ENCODE measurements around the gene FOS.
A peak's percentile ranks its signal among the peaks of the same experiment; 100 is the strongest.
"Not testable (repeated sequence)": the region's sequence is repeated elsewhere in the genome, so short reads cannot be mapped to it uniquely, and the experiment has no call there.

FOS gene

DNA sequence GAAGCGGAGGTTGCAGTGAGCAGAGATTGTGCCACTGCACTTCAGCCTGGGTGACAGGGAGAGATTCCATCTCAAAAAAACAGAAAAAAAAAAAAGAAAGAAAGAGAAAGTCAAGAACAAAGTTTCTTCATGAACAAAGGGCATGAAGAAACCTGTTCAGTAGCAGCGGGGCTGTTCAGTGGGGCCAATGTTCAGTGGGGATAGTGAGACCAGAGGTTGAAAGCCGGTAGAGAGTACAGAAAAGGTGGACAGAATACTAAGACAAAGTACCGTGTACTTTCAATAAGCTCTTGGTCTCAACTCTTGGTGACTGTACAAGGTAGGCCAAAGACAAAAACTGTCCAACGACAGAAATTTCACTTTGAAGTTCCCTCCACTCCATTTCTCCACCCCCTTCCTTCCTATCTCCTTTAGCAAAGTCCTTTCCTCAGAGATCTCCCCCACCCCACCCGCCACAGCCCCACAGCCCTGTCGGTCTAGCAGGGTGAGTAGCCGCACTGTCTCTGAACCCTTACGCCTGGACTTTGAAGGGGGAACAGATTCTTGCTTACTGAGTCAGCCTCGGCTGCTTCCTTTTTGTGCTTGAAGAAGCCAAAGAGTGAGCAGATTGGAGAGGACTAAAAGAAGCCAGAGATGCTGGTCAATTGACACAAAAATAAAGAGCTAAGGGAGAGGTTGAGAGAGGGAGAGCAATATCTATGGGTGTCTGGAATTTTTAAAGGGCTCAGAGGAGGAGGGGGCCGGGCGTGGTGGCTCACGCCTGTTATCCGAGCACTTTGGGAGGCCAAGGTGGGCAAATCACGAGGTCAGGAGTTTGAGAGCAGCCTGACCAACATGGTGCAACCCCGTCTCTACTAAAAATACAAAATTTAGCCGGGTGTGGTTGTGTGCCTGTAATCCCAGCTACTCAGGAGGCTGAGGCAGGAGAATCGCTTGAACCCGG is 44.2 kb upstream of the FOS start:
- no peak overlapping the region for H3K4me3 ChIP-seq (ENCODE audit: low read length)
- DNase-seq (ENCODE audit: low read depth) = peak; percentile 72
- TF ChIP-seq, protein P1, sequence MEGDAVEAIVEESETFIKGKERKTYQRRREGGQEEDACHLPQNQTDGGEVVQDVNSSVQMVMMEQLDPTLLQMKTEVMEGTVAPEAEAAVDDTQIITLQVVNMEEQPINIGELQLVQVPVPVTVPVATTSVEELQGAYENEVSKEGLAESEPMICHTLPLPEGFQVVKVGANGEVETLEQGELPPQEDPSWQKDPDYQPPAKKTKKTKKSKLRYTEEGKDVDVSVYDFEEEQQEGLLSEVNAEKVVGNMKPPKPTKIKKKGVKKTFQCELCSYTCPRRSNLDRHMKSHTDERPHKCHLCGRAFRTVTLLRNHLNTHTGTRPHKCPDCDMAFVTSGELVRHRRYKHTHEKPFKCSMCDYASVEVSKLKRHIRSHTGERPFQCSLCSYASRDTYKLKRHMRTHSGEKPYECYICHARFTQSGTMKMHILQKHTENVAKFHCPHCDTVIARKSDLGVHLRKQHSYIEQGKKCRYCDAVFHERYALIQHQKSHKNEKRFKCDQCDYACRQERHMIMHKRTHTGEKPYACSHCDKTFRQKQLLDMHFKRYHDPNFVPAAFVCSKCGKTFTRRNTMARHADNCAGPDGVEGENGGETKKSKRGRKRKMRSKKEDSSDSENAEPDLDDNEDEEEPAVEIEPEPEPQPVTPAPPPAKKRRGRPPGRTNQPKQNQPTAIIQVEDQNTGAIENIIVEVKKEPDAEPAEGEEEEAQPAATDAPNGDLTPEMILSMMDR (conservative IDR thresholded peaks at IDR 0.05; ENCODE audit: low read length) = no peak

DNA sequence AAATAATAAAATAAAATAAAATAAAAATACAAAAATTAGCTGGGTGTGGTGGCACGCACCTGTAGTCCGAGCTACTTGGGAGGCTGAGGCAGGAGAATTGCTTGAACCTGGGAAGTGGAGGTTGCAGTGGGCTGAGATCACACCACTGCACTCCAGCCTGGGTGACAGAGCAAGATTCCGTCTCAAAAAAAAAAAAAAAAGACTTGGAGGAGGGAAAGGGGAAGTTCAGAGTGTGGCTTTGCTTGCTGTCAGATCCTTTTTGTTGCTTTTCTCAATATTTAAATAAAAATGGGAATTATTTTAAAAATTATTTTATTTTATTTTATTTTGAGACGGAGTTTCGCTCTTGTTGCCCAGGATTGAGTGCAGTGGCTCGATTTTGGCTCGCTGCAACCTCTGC is 43.4 kb upstream of the FOS start:
- not testable (repeated sequence) for DNase-seq (ENCODE audit: low read depth); H3K4me3 ChIP-seq (ENCODE audit: low read length)

DNA sequence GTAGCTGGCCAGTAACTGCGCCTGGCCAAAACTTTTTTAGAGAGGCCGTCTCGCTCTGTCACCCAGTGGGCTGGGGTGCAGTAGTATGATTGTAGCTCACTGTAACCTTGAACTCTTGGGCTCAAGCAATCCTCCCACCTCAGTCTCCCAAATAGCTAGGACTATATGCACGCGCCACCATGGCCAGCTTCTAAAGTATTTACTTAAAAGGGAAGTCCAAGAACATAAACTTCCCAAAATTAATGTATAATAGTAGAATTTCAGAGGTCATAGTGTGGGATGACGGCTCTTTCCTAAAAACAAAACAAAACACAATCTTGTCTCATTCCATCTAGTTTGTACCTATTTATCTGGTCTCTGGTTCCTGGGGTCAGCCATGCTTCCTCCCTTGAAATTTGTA is 42.2 kb upstream of the FOS start:
- TF ChIP-seq, protein P1 (conservative IDR thresholded peaks at IDR 0.05; ENCODE audit: low read length) = no peak
- DNase-seq (ENCODE audit: low read depth) = no peak
- H3K4me3 ChIP-seq (ENCODE audit: low read length) = no peak overlapping the region

DNA sequence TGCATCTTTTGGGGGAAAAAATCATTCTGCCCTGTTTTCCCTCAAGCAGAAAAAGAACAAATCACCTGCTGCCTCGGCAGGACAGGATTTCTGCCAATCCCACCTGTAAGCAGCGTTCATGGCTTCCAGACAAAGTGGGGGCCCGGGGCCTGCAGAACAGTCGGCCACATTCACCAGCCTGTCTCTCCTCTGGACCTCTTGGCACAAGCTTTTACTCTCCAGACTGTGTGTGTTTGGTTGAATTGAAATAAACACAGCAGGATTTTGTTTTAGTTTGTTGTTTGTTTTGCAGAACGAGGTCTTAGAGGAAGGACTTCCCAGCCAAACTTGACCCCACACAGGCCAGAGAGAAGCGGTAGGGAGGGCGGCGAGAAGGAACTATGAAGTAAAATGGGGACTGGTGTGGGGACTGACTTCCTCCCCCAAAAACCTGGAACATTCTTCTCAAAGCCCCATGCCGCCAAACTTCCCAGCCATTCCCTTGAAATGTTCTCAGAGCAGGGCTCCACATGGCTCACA is 41.7 kb upstream of the FOS start:
- no peak for DNase-seq (ENCODE audit: low read depth)
- TF ChIP-seq, protein P1 (conservative IDR thresholded peaks at IDR 0.05; ENCODE audit: low read length) = no peak
- H3K4me3 ChIP-seq (ENCODE audit: low read length) = no peak overlapping the region

DNA sequence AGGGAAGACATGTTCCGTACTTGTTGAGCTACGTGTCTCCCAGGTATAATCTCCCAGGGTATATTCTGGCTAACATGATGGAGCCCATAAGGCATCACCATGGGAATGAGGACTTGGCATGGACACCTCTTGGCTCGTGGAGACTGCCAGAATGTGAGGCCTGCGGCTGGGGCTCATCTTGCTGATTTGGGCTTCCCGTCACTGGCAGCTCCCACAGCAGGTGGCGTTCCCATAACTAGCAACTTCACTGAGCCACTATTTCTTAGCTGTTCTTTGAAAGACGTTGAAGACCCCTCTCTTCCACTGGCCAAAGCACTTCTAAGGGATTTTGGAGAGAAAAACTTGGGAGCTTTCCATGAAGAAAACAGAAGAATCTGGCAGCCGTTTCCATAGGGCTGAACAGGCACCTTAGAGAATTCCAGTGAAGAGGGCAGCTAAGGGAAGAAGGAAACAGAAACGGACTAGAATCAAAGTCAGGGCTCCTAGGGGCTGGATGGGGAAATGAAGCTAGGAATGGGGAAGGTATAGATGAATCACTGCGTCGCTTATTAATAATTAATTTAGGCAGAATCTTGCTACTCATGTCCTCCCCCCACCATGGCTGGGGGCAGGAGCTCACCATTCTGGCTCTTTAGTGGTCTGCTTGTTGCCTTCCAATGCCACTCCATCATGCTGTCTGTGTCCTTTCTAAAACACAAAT is 39.7 kb upstream of the FOS start:
- TF ChIP-seq, protein P1 (conservative IDR thresholded peaks at IDR 0.05; ENCODE audit: low read length) = no peak
- no peak overlapping the region for H3K4me3 ChIP-seq (ENCODE audit: low read length)
- no peak for DNase-seq (ENCODE audit: low read depth)

DNA sequence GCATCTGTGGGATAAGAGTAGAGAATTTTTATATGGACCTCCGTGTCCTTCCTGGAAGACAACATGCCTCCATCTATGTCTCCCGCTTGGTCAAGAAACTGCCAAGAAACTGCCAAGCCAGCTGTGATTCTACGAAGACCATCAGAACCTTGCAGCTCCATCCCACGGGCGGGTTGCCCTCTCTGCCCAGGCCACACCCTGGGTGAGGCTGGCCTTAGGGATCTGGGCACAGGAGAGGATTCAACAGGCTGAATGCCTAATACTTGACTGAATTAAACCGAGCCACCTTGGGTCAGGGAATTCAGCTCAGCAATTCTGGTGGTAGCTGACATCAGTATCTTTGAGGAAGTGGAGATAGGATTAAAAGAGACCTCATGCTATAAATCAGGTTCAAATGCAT is 37.8 kb upstream of the FOS start:
- no peak overlapping the region for H3K4me3 ChIP-seq (ENCODE audit: low read length)
- TF ChIP-seq, protein P1 (conservative IDR thresholded peaks at IDR 0.05; ENCODE audit: low read length) = no peak
- DNase-seq (ENCODE audit: low read depth) = no peak

DNA sequence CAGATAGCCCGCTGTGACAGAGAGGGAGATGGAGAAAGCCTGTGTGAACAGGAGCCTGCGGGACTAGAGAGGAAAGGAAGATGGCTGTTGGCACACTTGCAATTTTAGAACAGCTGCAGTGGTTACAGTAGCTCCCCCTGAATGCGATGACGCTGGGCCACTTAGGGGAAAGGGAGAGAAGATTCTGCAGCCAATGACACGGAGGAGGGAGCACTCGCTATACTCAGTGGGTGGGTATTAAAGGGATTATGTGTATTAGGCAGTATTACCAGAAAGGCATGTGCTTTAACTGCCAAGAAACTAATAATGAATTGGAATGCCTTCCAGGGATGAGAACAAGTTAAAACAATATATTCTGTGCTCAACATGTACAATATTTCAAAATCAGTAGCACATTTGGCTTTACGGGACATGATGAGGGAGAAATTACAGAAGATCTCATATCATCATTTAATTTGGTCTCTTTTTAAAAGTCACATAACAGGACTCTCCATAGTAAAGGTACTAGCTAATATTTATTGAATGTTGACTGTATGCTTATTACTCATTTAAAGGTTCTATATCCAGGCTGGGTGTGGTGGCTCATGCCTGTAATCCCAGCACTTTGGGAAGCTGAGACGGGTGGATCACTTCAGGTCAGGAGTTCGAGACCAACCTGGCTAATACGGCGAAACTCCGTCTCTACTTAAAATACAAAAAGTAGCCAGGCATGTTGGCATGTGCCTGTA is 35.9 kb upstream of the FOS start:
- peak; percentile 90 for DNase-seq (ENCODE audit: low read depth)
- TF ChIP-seq, protein P1 (conservative IDR thresholded peaks at IDR 0.05; ENCODE audit: low read length) = 0 out of 2 replicates have a peak, but pooled peaks have one; percentile 6
- H3K4me3 ChIP-seq (ENCODE audit: low read length) = no peak overlapping the region; the same call in 1 of the 2 replicates

Data from AG10803 (cell line).